CD14-positive monocyte (primary cell): ENCODE data around the gene AFF2. TPM values are rescaled to one million over a fixed set of nuclear protein-coding genes. Genes with fewer than 3 reads are reported as not detected.

ENCODE experiments used
- DNase-seq, 3 donors: peaks; one replicate each; pipeline ENCODE4 v3.0.0-alpha.2; 2011 to 2022
- H2AFZ ChIP-seq: 2 replicates; pipeline ENCODE4 v1.6.0; 2012; ENCODE audit warnings: mild to moderate bottlenecking, low read depth, low read length, inconsistent platforms; ENCODE audit not compliant: insufficient read depth, poor library complexity, severe bottlenecking
- H3K27ac ChIP-seq, 2 donors: 1 replicate in 1 of 2; 2 replicates in 1 of 2; pipeline ENCODE4 v1.5.1; 2012 to 2013; ENCODE audit warnings: low read length in 2 of 2, control low read depth in 1 of 2, inconsistent platforms in 1 of 2, low read depth in 1 of 2, mild to moderate bottlenecking in 1 of 2
- H3K27me3 ChIP-seq, 2 donors: one replicate each; pipeline versions ENCODE4 v1.6.0 to v1.6.1; 2011 to 2013; ENCODE audit warnings: low read length in 2 of 2; ENCODE audit not compliant: control insufficient read depth in 2 of 2, insufficient read depth in 2 of 2
- H3K36me3 ChIP-seq, 2 donors: replicated peaks in 1 of 2; 1 replicate in 1 of 2; 2 replicates in 1 of 2; pipeline versions ENCODE4 v1.5.1 to v1.6.1; 2012 to 2013; ENCODE audit warnings: low read length in 2 of 2, control low read depth in 1 of 2, inconsistent platforms in 1 of 2, mild to moderate bottlenecking in 1 of 2; ENCODE audit not compliant: insufficient read depth in 2 of 2, control insufficient read depth in 1 of 2
- H3K4me1 ChIP-seq, 2 donors: 1 replicate in 1 of 2; 2 replicates in 1 of 2; pipeline versions ENCODE4 v1.5.1 to v1.6.1; 2012 to 2013; ENCODE audit warnings: low read length in 2 of 2, control low read depth in 1 of 2, inconsistent platforms in 1 of 2, mild to moderate bottlenecking in 1 of 2, moderate library complexity in 1 of 2; ENCODE audit not compliant: insufficient read depth in 2 of 2, control insufficient read depth in 1 of 2
- H3K4me2 ChIP-seq: replicated peaks from 2 replicates; pipeline ENCODE3; 2012; ENCODE audit warnings: low read length, moderate library complexity, mild to moderate bottlenecking; ENCODE audit not compliant: poor library complexity, severe bottlenecking; ENCODE audit errors: extremely low read depth
- H3K4me3 ChIP-seq, 3 experiments: fragments of 200-600 bp in 1 of 3; sonication (generic) in 1 of 3; replicated peaks in 1 of 3; 1 replicate in 2 of 3; 2 replicates in 1 of 3; pipeline ENCODE4 v1.5.1; 2011 to 2013; ENCODE audit warnings: low read length in 3 of 3, mild to moderate bottlenecking in 3 of 3, control low read depth in 2 of 3, low read depth in 2 of 3, inconsistent platforms in 1 of 3, moderate library complexity in 1 of 3
- H3K79me2 ChIP-seq: 2 replicates; pipeline ENCODE4 v1.6.0; 2012; ENCODE audit warnings: mild to moderate bottlenecking, control low read depth, inconsistent platforms, low read length, moderate library complexity; ENCODE audit not compliant: insufficient read depth
- H3K9ac ChIP-seq: 2 replicates; pipeline ENCODE4 v1.6.0; 2017; ENCODE audit warnings: low read length, mild to moderate bottlenecking; ENCODE audit not compliant: insufficient read depth, poor library complexity, severe bottlenecking
- H3K9me3 ChIP-seq, 2 donors: replicated peaks in 1 of 2; 1 replicate in 1 of 2; 2 replicates in 1 of 2; pipeline versions ENCODE4 v1.5.1 to v1.6.1; 2012 to 2013; ENCODE audit warnings: low read length in 2 of 2, control low read depth in 1 of 2; ENCODE audit not compliant: control insufficient read depth in 1 of 2, insufficient read depth in 1 of 2
- H4K20me1 ChIP-seq: 2 replicates; pipeline ENCODE4 v1.6.0; 2012; ENCODE audit warnings: mild to moderate bottlenecking, low read length, control low read depth, moderate library complexity; ENCODE audit not compliant: insufficient read depth
- H3K27ac Mint-ChIP-seq, 7 donors: one replicate each; pipeline ENCODE4 v1.8.0; 2020; ENCODE audit warnings: mild to moderate bottlenecking in 7 of 7, mixed read lengths in 7 of 7, moderate library complexity in 6 of 7, inconsistent platforms in 2 of 7
- H3K27me3 Mint-ChIP-seq, 3 donors: one replicate each; pipeline ENCODE4 v1.8.0; 2021 to 2022; ENCODE audit warnings: low read depth in 3 of 3, mild to moderate bottlenecking in 3 of 3, mixed read lengths in 3 of 3, moderate library complexity in 3 of 3, inconsistent platforms in 1 of 3
- H3K36me3 Mint-ChIP-seq, 2 donors: one replicate each; pipeline ENCODE4 v1.8.0; 2020; ENCODE audit warnings: mixed read lengths in 2 of 2, inconsistent platforms in 1 of 2, mild to moderate bottlenecking in 1 of 2
- H3K4me1 Mint-ChIP-seq: one replicate; pipeline ENCODE4 v1.8.0; 2020; ENCODE audit warnings: mild to moderate bottlenecking, mixed read lengths
- H3K4me3 Mint-ChIP-seq, 2 donors: one replicate each; pipeline ENCODE4 v1.8.0; 2020; ENCODE audit warnings: mild to moderate bottlenecking in 2 of 2, mixed read lengths in 2 of 2, moderate library complexity in 1 of 2
- H3K9me3 Mint-ChIP-seq, 7 donors: one replicate each; pipeline ENCODE4 v1.8.0; 2020 to 2022; ENCODE audit warnings: mixed read lengths in 7 of 7, mild to moderate bottlenecking in 6 of 7, moderate library complexity in 6 of 7, inconsistent platforms in 2 of 7
- WGBS: methylation state at CpG from one replicate; pipeline ENCODE4 v1.1.5; 2013; ENCODE audit warnings: missing lambda C conversion rate; ENCODE audit not compliant: insufficient coverage; 5-methylcytosine and 5-hydroxymethylcytosine counted together
- intact Hi-C, 2 donors: fragments of 100-400 bp; cut with micrococcal nuclease; formaldehyde crosslinking; loops; one replicate each; pipeline versions ENCODE4 v1.15.0 to v1.15.1; 2023
- polyA plus RNA-seq, 3 donors: library from polyadenylated mRNA; depleted of rRNA in 1 of 3; unstranded in 2 of 3; stranded (reverse) in 1 of 3; fragments of 300-500 nt in 2 of 3; fragments of >200 nt in 1 of 3; fragmentation: Illumina TruSeq in 2 of 3; gene quantifications; 1 replicate in 2 of 3; 2 replicates in 1 of 3; pipeline ENCODE4 v1.2.3, GENCODE V29; 2012 to 2021
- TF ChIP-seq, protein P1 (sequence below): fragments of 200-600 bp; IDR thresholded peaks from one replicate; pipeline ENCODE4 v1.8.0; 2022; ENCODE audit warnings: antibody characterized with exemption, mild to moderate bottlenecking

The AFF2 gene
- polyA plus RNA-seq, 3 donors: 0.07 to 1.1 (median 0.70) TPM

DNA sequence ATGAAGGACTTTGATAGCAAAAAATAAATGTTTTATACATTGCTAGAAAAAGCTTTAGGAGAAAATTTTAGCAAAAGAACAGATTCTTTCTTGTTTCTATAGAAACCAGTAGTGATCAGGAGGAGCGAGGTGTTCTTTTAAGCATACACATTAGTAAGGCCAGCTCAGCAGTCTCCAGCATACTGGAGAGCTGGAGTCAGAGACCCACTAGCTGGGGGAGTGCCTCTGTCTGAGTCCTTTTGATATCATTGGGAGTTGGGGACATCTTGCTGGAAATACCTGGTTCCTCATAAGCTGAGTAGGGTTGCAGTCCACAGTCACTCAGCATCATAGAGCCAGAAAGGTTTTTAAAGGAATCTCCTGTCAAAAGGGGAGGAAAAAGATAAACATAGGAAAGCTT lies 67.4 kb downstream of the AFF2 start:
- no peaks in the 10 kb centered on the region for H3K36me3 Mint-ChIP-seq
- H3K27me3 Mint-ChIP-seq: no peaks in the 10 kb centered on the region
- peak overlapping the region in 1 of 7 donors; percentile 37 for H3K27ac Mint-ChIP-seq
- H3K79me2 ChIP-seq: peaks cover 5% of the 10 kb centered on the region
- H3K27ac ChIP-seq: no peak overlapping the region
- no peaks in the 10 kb centered on the region for H3K9me3 ChIP-seq
- intact Hi-C loops: no loop called here
- H3K9ac ChIP-seq: no peak overlapping the region
- peaks cover 38 to 39% of the 10 kb centered on the region in 2 donors for H3K4me1 ChIP-seq
- DNase-seq: no peak
- H4K20me1 ChIP-seq: no peaks in the 10 kb centered on the region
- H3K4me3 Mint-ChIP-seq: no peak overlapping the region
- peaks cover 47% of the 10 kb centered on the region for H3K4me1 Mint-ChIP-seq
- WGBS: no CpG with 5 or more reads among the region's 1 CpG
- H3K9me3 Mint-ChIP-seq: no peaks in the 10 kb centered on the region
- H2AFZ ChIP-seq: no peak overlapping the region
- no peak overlapping the region for H3K4me3 ChIP-seq
- H3K27me3 ChIP-seq: no peaks in the 10 kb centered on the region
- no peak overlapping the region for H3K4me2 ChIP-seq
- TF ChIP-seq, protein P1, sequence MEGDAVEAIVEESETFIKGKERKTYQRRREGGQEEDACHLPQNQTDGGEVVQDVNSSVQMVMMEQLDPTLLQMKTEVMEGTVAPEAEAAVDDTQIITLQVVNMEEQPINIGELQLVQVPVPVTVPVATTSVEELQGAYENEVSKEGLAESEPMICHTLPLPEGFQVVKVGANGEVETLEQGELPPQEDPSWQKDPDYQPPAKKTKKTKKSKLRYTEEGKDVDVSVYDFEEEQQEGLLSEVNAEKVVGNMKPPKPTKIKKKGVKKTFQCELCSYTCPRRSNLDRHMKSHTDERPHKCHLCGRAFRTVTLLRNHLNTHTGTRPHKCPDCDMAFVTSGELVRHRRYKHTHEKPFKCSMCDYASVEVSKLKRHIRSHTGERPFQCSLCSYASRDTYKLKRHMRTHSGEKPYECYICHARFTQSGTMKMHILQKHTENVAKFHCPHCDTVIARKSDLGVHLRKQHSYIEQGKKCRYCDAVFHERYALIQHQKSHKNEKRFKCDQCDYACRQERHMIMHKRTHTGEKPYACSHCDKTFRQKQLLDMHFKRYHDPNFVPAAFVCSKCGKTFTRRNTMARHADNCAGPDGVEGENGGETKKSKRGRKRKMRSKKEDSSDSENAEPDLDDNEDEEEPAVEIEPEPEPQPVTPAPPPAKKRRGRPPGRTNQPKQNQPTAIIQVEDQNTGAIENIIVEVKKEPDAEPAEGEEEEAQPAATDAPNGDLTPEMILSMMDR: no peak
- H3K36me3 ChIP-seq: no peaks in the 10 kb centered on the region

DNA sequence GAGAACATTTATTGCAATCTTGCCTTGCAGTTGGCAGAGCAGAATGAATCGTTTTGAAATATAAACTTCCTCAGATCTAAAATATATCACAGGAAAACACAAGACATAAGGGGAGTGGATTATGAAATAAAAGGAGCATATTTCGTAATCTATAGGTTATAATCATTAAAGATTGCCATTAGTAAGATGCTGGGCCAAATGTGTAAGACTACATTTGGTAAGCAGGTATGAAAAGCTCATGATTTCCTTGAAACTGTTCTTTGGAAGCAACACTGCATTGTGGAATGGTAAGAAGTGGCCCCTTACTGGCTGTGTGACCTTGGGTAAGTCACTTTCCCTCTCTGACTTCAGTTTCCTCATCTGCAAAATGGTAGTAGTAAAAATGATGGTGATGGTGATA lies 68.3 kb downstream of the AFF2 start:
- no peaks in the 10 kb centered on the region for H3K9me3 Mint-ChIP-seq
- H3K27me3 ChIP-seq: no peaks in the 10 kb centered on the region
- H3K36me3 Mint-ChIP-seq: no peaks in the 10 kb centered on the region
- H3K36me3 ChIP-seq: no peaks in the 10 kb centered on the region
- H3K79me2 ChIP-seq: peaks cover 5% of the 10 kb centered on the region
- DNase-seq: no peak
- no peaks in the 10 kb centered on the region for H3K27me3 Mint-ChIP-seq
- no peaks in the 10 kb centered on the region for H3K9me3 ChIP-seq
- no peaks in the 10 kb centered on the region for H4K20me1 ChIP-seq
- TF ChIP-seq, protein P1: no peak
- H2AFZ ChIP-seq: no peak overlapping the region
- intact Hi-C loops: no loop called here
- no peak overlapping the region for H3K27ac ChIP-seq
- H3K4me2 ChIP-seq: no peak overlapping the region
- H3K9ac ChIP-seq: no peak overlapping the region
- H3K4me3 ChIP-seq: no peak overlapping the region
- no peak overlapping the region for H3K4me3 Mint-ChIP-seq
- no CpG with 5 or more reads among the region's 2 CpGs for WGBS
- H3K4me1 Mint-ChIP-seq: peaks cover 43% of the 10 kb centered on the region
- no peak overlapping the region for H3K27ac Mint-ChIP-seq
- peaks cover 32 to 38% of the 10 kb centered on the region in 2 donors for H3K4me1 ChIP-seq
